SK-N-SH (cell line): ENCODE data around the gene KCNQ5. TPM values are rescaled to one million over a fixed set of nuclear protein-coding genes. Genes with fewer than 3 reads are reported as not detected.

Experiments used
- CTCF ChIA-PET: fragments of 300-600, 350-600 bp; formaldehyde crosslinking; extraction: SDS; loops from one replicate; lab custom pipeline; 2021; lab: Yijun Ruan, JAX
- POLR2A ChIA-PET: fragments of 350-600 bp; sonication (Branson Sonifier 250); formaldehyde crosslinking; extraction: SDS; loops from one replicate; lab custom pipeline; 2020; ENCODE audit warnings: antibody characterized with exemption, inconsistent platforms; lab: Yijun Ruan, JAX
- DNase-seq: peaks from one replicate; pipeline ENCODE4 v3.0.0; 2012
- H2AFZ ChIP-seq: fragments of 200-600 bp; sonication (generic); 2 replicates; pipeline ENCODE4 v1.8.1; 2016; ENCODE audit warnings: antibody characterized with exemption, mild to moderate bottlenecking, low read depth
- H3F3A ChIP-seq: fragments of 200-600 bp; sonication (generic); replicated peaks from 2 replicates; pipeline ENCODE3; 2016; ENCODE audit warnings: antibody characterized with exemption, mild to moderate bottlenecking; ENCODE audit not compliant: insufficient read depth
- H3K27ac ChIP-seq, 2 experiments: fragments of 200-500 bp in 1 of 2; fragments of 200-600 bp in 1 of 2; sonication (Bioruptor generic) in 1 of 2; sonication (generic), shearing (Covaris generic) in 1 of 2; 2 replicates each; pipeline versions ENCODE4 v1.5.1 to v1.6.1; 2014 to 2016; ENCODE audit warnings: low read depth in 2 of 2, inconsistent platforms in 1 of 2, low read length in 1 of 2, mild to moderate bottlenecking in 1 of 2, mixed read lengths in 1 of 2
- H3K27me3 ChIP-seq: fragments of 200-600 bp; sonication (generic), shearing (Covaris generic); 2 replicates; pipeline ENCODE4 v1.6.1; 2016; ENCODE audit warnings: mixed run types; ENCODE audit not compliant: insufficient read depth
- H3K36me3 ChIP-seq, 2 experiments: fragments of 200-500 bp in 1 of 2; fragments of 200-600 bp in 1 of 2; sonication (Bioruptor generic) in 1 of 2; sonication (generic) in 1 of 2; replicated peaks in 1 of 2; 2 replicates each; pipeline versions ENCODE3 to v1.5.1; 2014 to 2016; ENCODE audit warnings: low read length in 1 of 2, mild to moderate bottlenecking in 1 of 2; ENCODE audit not compliant: insufficient read depth in 2 of 2, control insufficient read depth in 1 of 2
- H3K4me1 ChIP-seq, 2 experiments: fragments of 200-500 bp in 1 of 2; fragments of 200-600 bp in 1 of 2; sonication (Bioruptor generic) in 1 of 2; sonication (generic), shearing (Covaris generic) in 1 of 2; 2 replicates each; pipeline versions ENCODE4 v1.5.1 to v1.6.1; 2014 to 2016; ENCODE audit warnings: low read depth in 1 of 2, low read length in 1 of 2, mixed run types in 1 of 2; ENCODE audit not compliant: insufficient read depth in 2 of 2, control insufficient read depth in 1 of 2
- H3K4me2 ChIP-seq: fragments of 200-600 bp; sonication (generic), shearing (Covaris generic); 2 replicates; pipeline ENCODE4 v1.6.1; 2017; ENCODE audit warnings: mixed run types
- H3K4me3 ChIP-seq, 2 experiments: fragments of 200-500 bp in 1 of 2; fragments of 200-600 bp in 1 of 2; sonication (Bioruptor generic) in 1 of 2; sonication (generic), shearing (Covaris generic) in 1 of 2; 2 replicates each; pipeline versions ENCODE4 v1.5.1 to v1.8.1; 2014 to 2016; ENCODE audit warnings: low read depth in 2 of 2, inconsistent platforms in 1 of 2, low read length in 1 of 2, mild to moderate bottlenecking in 1 of 2, mixed read lengths in 1 of 2, moderate library complexity in 1 of 2
- H3K79me2 ChIP-seq: fragments of 200-600 bp; sonication (generic); 2 replicates; pipeline ENCODE4 v1.8.1; 2017; ENCODE audit warnings: mild to moderate bottlenecking; ENCODE audit not compliant: insufficient read depth
- H3K9ac ChIP-seq: fragments of 200-600 bp; sonication (generic); 2 replicates; pipeline ENCODE4 v1.6.1; 2017; ENCODE audit warnings: mixed run types
- H3K9me2 ChIP-seq: fragments of 200-600 bp; sonication (generic); 2 replicates; pipeline ENCODE4 v1.6.1; 2017; ENCODE audit warnings: mixed run types
- H3K9me3 ChIP-seq: fragments of 200-600 bp; sonication (generic); 2 replicates; pipeline ENCODE4 v1.6.1; 2017; ENCODE audit warnings: mixed run types, mild to moderate bottlenecking, moderate library complexity
- H4K20me1 ChIP-seq: fragments of 200-600 bp; sonication (generic); 2 replicates; pipeline ENCODE4 v1.6.1; 2017; ENCODE audit warnings: mild to moderate bottlenecking, mixed run types; ENCODE audit not compliant: insufficient read depth
- CHD2 ChIP-seq: fragments of 150-350 bp; IDR thresholded peaks from 2 replicates; pipeline ENCODE4 v1.6.1; 2018; ENCODE audit warnings: low read length; ENCODE audit not compliant: partially characterized antibody
- EZH2phosphoT487 ChIP-seq: fragments of 200-600 bp; sonication (generic); IDR thresholded peaks from 2 replicates; pipeline ENCODE4 v1.6.1; 2017; ENCODE audit warnings: low read depth, mixed run types, mild to moderate bottlenecking, antibody characterized with exemption, moderate library complexity, borderline replicate concordance
- FOXJ3 ChIP-seq: sonication (generic); formaldehyde crosslinking; IDR thresholded peaks from 2 replicates; pipeline ENCODE4 v1.5.1; 2020; ENCODE audit warnings: mild to moderate bottlenecking, missing genetic modification reagents
- GABPA ChIP-seq: IDR thresholded peaks from 2 replicates; pipeline ENCODE4 v1.4.0; 2012; ENCODE audit warnings: low read depth, mild to moderate bottlenecking
- GATA2 ChIP-seq: sonication (generic); formaldehyde crosslinking; IDR thresholded peaks from 2 replicates; pipeline ENCODE4 v1.5.0; 2020; ENCODE audit warnings: mild to moderate bottlenecking, missing genetic modification reagents
- JUND ChIP-seq: IDR thresholded peaks from 2 replicates; pipeline ENCODE4 v1.4.0; 2012
- NRF1 ChIP-seq: IDR thresholded peaks from 2 replicates; pipeline ENCODE4 v1.6.1; 2012; ENCODE audit warnings: low read depth, mild to moderate bottlenecking, low read length
- POLR2AphosphoS5 ChIP-seq: IDR thresholded peaks from 2 replicates; pipeline ENCODE4 v1.6.1; 2012; ENCODE audit warnings: low read depth, low read length
- RCOR1 ChIP-seq: fragments of 150-350 bp; IDR thresholded peaks from 2 replicates; pipeline ENCODE4 v1.6.1; 2017; ENCODE audit warnings: antibody characterized with exemption, low read length
- RXRA ChIP-seq: IDR thresholded peaks from 2 replicates; pipeline ENCODE4 v1.4.0; 2012; ENCODE audit warnings: low read depth, mild to moderate bottlenecking, borderline replicate concordance
- SIN3A ChIP-seq: IDR thresholded peaks from 2 replicates; pipeline ENCODE4 v1.6.1; 2012; ENCODE audit warnings: low read depth, mild to moderate bottlenecking, low read length, moderate library complexity, borderline replicate concordance
- TAF1 ChIP-seq: IDR thresholded peaks from 2 replicates; pipeline ENCODE4 v1.6.1; 2012; ENCODE audit warnings: low read depth, mild to moderate bottlenecking, low read length, moderate library complexity, borderline replicate concordance
- TCF12 ChIP-seq: IDR thresholded peaks from 2 replicates; pipeline ENCODE4 v1.4.0; 2012
- YY1 ChIP-seq: IDR thresholded peaks from 2 replicates; pipeline ENCODE4 v1.4.0; 2012; ENCODE audit warnings: low read depth, mild to moderate bottlenecking
- WGBS: methylation state at CpG from one replicate; pipeline ENCODE4 v1.1.6; 2017; ENCODE audit warnings: low lambda C conversion rate; 5-methylcytosine and 5-hydroxymethylcytosine counted together
- polyA plus RNA-seq, 3 experiments: library from polyadenylated mRNA; depleted of rRNA; stranded (reverse); fragments of >200 nt; gene quantifications; 2 replicates each; pipeline ENCODE4 v1.2.3, GENCODE V29; 2012
- TF ChIP-seq, protein P1 (sequence below): fragments of 150-350 bp; IDR thresholded peaks from 2 replicates; pipeline ENCODE4 v1.6.1; 2017; ENCODE audit warnings: antibody characterized with exemption, low read length, low read depth, borderline replicate concordance
- TF ChIP-seq, protein P2 (sequence below): IDR thresholded peaks from 2 replicates; pipeline ENCODE4 v1.4.0; 2012; ENCODE audit warnings: low read depth, borderline replicate concordance
- TF ChIP-seq, protein P3 (sequence below): IDR thresholded peaks from 2 replicates; pipeline ENCODE4 v1.4.0; 2012; ENCODE audit warnings: low read depth

KCNQ5 gene
- polyA plus RNA-seq, 1 of the 3 experiments (the other 2 are of a cell fraction): 3.2 TPM

DNA sequence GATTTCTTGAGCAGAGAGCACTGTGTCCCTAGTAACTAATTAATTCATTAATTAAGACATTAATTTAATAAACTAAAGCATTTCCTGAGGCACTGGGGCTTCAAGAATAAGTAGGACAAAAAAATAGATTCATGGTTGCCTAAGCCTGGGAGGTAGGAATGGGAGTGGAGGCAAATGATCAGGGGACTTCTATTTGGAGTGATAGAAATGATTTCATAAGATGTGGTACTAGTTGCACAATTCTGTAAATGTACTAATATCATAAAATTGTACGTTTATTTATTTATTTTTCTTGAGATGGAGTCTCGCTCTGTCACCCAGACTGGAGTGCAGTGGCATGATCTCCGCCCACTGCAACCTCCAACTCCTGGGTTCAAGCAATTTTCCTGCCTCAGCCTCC, 316.2 kb downstream of the KCNQ5 start (continued):
- TF ChIP-seq, protein P1, sequence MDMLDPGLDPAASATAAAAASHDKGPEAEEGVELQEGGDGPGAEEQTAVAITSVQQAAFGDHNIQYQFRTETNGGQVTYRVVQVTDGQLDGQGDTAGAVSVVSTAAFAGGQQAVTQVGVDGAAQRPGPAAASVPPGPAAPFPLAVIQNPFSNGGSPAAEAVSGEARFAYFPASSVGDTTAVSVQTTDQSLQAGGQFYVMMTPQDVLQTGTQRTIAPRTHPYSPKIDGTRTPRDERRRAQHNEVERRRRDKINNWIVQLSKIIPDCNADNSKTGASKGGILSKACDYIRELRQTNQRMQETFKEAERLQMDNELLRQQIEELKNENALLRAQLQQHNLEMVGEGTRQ: no peak
- TF ChIP-seq NRF1 (no peak), EZH2phosphoT487 (no peak), RCOR1 (no peak)
- TF ChIP-seq, all 33 proteins: peak for 0

DNA sequence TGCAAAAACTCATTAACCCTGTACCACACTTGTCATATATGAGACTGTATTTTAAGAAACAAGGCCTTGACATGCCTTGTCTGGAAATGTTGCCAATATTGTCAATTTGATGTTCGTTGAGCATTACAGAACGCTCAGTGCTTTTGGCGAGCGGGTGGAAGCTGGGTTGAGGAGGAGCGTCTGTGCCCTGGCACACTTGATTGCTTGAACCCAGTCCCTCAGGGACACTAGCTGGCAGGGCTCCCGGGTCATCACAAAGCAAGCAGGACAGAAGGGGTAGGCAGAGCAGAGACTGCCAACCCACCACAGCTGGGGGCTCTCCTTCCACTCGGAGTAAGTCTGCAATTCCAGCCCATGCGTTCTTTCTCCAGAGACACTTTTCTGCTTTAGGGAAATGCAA, 317.1 kb downstream of the KCNQ5 start:
- no peaks in the 10 kb centered on the region for H3F3A ChIP-seq
- 81% methylated on average over 8 of the region's 8 CpGs for WGBS
- CTCF ChIA-PET: no interaction called here
- POLR2A ChIA-PET: no interaction called here
- H3K4me1 ChIP-seq: 0 out of 4 replicates have a peak, but pooled peaks cover 0 to 5% of the 10 kb centered on the region in 2 experiments
- no peak for DNase-seq
- H3K9me3 ChIP-seq: no peaks in the 10 kb centered on the region
- no peaks in the 10 kb centered on the region for H3K27me3 ChIP-seq
- no peaks in the 10 kb centered on the region for H3K9me2 ChIP-seq
- TF ChIP-seq GABPA (no peak), CHD2 (no peak), GATA2 (no peak), YY1 (no peak), FOXJ3 (CRISPR knock-in tag) (no peak), TCF12 (no peak), RXRA (no peak), JUND (no peak), SIN3A (no peak), POLR2AphosphoS5 (no peak), RCOR1 (no peak)
- TF ChIP-seq, protein P1: no peak
- TF ChIP-seq, protein P2, sequence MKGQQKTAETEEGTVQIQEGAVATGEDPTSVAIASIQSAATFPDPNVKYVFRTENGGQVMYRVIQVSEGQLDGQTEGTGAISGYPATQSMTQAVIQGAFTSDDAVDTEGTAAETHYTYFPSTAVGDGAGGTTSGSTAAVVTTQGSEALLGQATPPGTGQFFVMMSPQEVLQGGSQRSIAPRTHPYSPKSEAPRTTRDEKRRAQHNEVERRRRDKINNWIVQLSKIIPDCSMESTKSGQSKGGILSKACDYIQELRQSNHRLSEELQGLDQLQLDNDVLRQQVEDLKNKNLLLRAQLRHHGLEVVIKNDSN: no peak
- peaks cover 3% of the 10 kb centered on the region; the same call in 1 of the 2 replicates for H3K79me2 ChIP-seq
- H2AFZ ChIP-seq: no peak overlapping the region
- no peaks in the 10 kb centered on the region for H4K20me1 ChIP-seq
- no peak overlapping the region for H3K4me3 ChIP-seq
- H3K4me2 ChIP-seq: no peak overlapping the region
- H3K9ac ChIP-seq: no peak overlapping the region
- no peaks in the 10 kb centered on the region for H3K36me3 ChIP-seq
- H3K27ac ChIP-seq: no peak overlapping the region

DNA sequence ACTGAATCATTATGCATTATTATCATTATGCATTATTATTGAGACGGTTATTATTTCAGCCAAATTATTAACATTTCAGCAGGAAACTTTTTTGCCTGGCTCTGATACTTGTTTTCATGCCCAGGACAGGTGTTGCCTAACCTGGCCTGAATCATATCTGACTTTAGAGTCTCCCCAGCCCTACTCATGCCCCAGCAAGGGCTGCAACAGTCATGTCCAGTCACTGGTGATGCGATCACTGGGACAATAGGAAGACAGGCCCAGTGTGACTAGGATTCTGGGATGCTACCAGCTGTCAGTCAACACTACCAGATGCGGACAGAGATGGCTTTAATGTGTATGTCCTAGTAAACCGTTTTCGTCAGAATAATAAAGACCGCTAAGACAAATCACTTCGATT, 318.4 kb downstream of the KCNQ5 start:
- WGBS: 97% methylated on average over 6 of the region's 7 CpGs
- H3K27ac ChIP-seq: no peak overlapping the region
- no peak for DNase-seq
- no peaks in the 10 kb centered on the region for H3K36me3 ChIP-seq
- H3K27me3 ChIP-seq: no peaks in the 10 kb centered on the region
- no peak overlapping the region for H3K9ac ChIP-seq
- no peaks in the 10 kb centered on the region for H3K79me2 ChIP-seq
- H3K9me2 ChIP-seq: no peaks in the 10 kb centered on the region
- H2AFZ ChIP-seq: no peak overlapping the region
- H3F3A ChIP-seq: no peaks in the 10 kb centered on the region
- ChIA-PET POLR2A (no interaction called here), CTCF (no interaction called here)
- no peaks in the 10 kb centered on the region for H3K9me3 ChIP-seq
- no peaks in the 10 kb centered on the region for H4K20me1 ChIP-seq
- TF ChIP-seq GATA2 (no peak), TAF1 (no peak), NRF1 (no peak)
- TF ChIP-seq, protein P3, sequence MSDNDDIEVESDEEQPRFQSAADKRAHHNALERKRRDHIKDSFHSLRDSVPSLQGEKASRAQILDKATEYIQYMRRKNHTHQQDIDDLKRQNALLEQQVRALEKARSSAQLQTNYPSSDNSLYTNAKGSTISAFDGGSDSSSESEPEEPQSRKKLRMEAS: no peak
- TF ChIP-seq, protein P1: no peak
- 0 out of 4 replicates have a peak, but pooled peaks cover 0 to 5% of the 10 kb centered on the region in 2 experiments for H3K4me1 ChIP-seq
- no peak overlapping the region for H3K4me2 ChIP-seq
- H3K4me3 ChIP-seq: no peak overlapping the region
